Stimulated activated naive CD8-positive, alpha-beta T cell treated with anti-CD3 and anti-CD28 coated beads, Interleukin-15, amount 100 ng/mL, for 72 hours (primary cell): ENCODE results near the gene CEBPA.

ENCODE experiments used
- ATAC-seq: fragments of 150-1000 bp; cut with Tn5 transposase; 2 replicates; pipeline ENCODE4 v1.10.0; 2021; ENCODE audit warnings: mild to moderate bottlenecking, moderate library complexity
- DNase-seq, 2 donors: peaks; one replicate each; pipeline ENCODE4 v3.0.0; 2021 to 2022
- H3K27ac Mint-ChIP-seq, 2 donors: one replicate each; pipeline ENCODE4 v1.8.0; 2022; ENCODE audit warnings: mild to moderate bottlenecking in 2 of 2, mixed read lengths in 2 of 2, moderate library complexity in 2 of 2
- H3K27me3 Mint-ChIP-seq: one replicate; pipeline ENCODE4 v1.8.0; 2022; ENCODE audit warnings: mixed read lengths
- H3K4me1 Mint-ChIP-seq: one replicate; pipeline ENCODE4 v1.8.0; 2022; ENCODE audit warnings: mild to moderate bottlenecking, mixed read lengths
- H3K4me3 Mint-ChIP-seq, 2 donors: one replicate each; pipeline ENCODE4 v1.8.0; 2022; ENCODE audit warnings: mild to moderate bottlenecking in 2 of 2, mixed read lengths in 2 of 2, moderate library complexity in 1 of 2
- H3K9me3 Mint-ChIP-seq, 2 donors: one replicate each; pipeline ENCODE4 v1.8.0; 2022; ENCODE audit warnings: mixed read lengths in 2 of 2

The CEBPA gene

GRCh38 chr19:33310606-33311325, 8.4 kb upstream of the CEBPA start:
- DNase-seq (no peak), ATAC-seq (no peak)
- Mint-ChIP-seq H3K27me3 (peaks cover 38% of the 10 kb centered on the region), H3K9me3 (no peaks in the 10 kb centered on the region), H3K4me3 (no peak overlapping the region), H3K27ac (no peak overlapping the region), H3K4me1 (no peaks in the 10 kb centered on the region)

GRCh38 chr19:33309826-33310225, 7.5 kb upstream of the CEBPA start:
- H3K4me1 Mint-ChIP-seq = no peaks in the 10 kb centered on the region
- H3K4me3 Mint-ChIP-seq = no peak overlapping the region

GRCh38 chr19:33306853-33307792, 4.8 kb upstream of the CEBPA start:
- H3K4me1 Mint-ChIP-seq = peaks cover 6% of the 10 kb centered on the region
- ATAC-seq = no peak
- peaks cover 69% of the 10 kb centered on the region for H3K27me3 Mint-ChIP-seq
- peak overlapping the region in 1 of 2 donors; percentile 16 for H3K27ac Mint-ChIP-seq
- no peak overlapping the region for H3K4me3 Mint-ChIP-seq
- no peaks in the 10 kb centered on the region for H3K9me3 Mint-ChIP-seq
- DNase-seq = no peak

More at GRCh38 chr19:33309826-33310225, 7.5 kb upstream of the CEBPA start:
- ATAC-seq (no peak), DNase-seq (no peak)
- H3K27me3 Mint-ChIP-seq = peaks cover 48% of the 10 kb centered on the region
- H3K27ac Mint-ChIP-seq = no peak overlapping the region
- no peaks in the 10 kb centered on the region for H3K9me3 Mint-ChIP-seq

- DNase-seq = no peak
- Mint-ChIP-seq H3K9me3 (no peaks in the 10 kb centered on the region), H3K27me3 (peaks cover 73% of the 10 kb centered on the region), H3K4me1 (peaks cover 9% of the 10 kb centered on the region), H3K27ac (no peak overlapping the region), H3K4me3 (no peak overlapping the region)
- ATAC-seq = no peak
These were observed 3.9 kb upstream of the CEBPA start for GRCh38 chr19:33306191-33306590.

- Mint-ChIP-seq H3K4me1 (peaks cover 10% of the 10 kb centered on the region), H3K4me3 (no peak overlapping the region), H3K27ac (no peak overlapping the region), H3K27me3 (peaks cover 74% of the 10 kb centered on the region), H3K9me3 (no peaks in the 10 kb centered on the region)
- DNase-seq = no peak
- ATAC-seq = no peak
These were observed 2.7 kb upstream of the CEBPA start for GRCh38 chr19:33304760-33305647.

- ATAC-seq (no peak), DNase-seq (no peak)
- H3K4me3 Mint-ChIP-seq = no peak overlapping the region
- H3K9me3 Mint-ChIP-seq = no peaks in the 10 kb centered on the region
- H3K27me3 Mint-ChIP-seq = peaks cover 80% of the 10 kb centered on the region
- peaks cover 10% of the 10 kb centered on the region for H3K4me1 Mint-ChIP-seq
- H3K27ac Mint-ChIP-seq = no peak overlapping the region
These were observed 2.0 kb upstream of the CEBPA start for GRCh38 chr19:33304371-33304759.

GRCh38 chr19:33303791-33304345, 1.5 kb upstream of the CEBPA start:
- Mint-ChIP-seq H3K27me3 (peaks cover 83% of the 10 kb centered on the region), H3K27ac (no peak overlapping the region), H3K4me3 (peak overlapping the region; percentile 9 to 56), H3K9me3 (no peaks in the 10 kb centered on the region), H3K4me1 (peaks cover 10% of the 10 kb centered on the region)
- ATAC-seq (no peak), DNase-seq (no peak)

GRCh38 chr19:33302974-33303790, 848 bp upstream of the CEBPA start:
- Mint-ChIP-seq H3K4me1 (peaks cover 10% of the 10 kb centered on the region), H3K27me3 (peaks cover 84% of the 10 kb centered on the region), H3K4me3 (peak overlapping the region; percentile 78 to 82), H3K9me3 (no peaks in the 10 kb centered on the region), H3K27ac (no peak overlapping the region)
- ATAC-seq = peak; percentile 60
- DNase-seq = peak in 1 of 2 donors; percentile 38

GRCh38 chr19:33301900-33302174, 497 bp downstream of the CEBPA start:
- H3K27me3 Mint-ChIP-seq = peaks cover 87% of the 10 kb centered on the region
- peaks cover 10% of the 10 kb centered on the region for H3K4me1 Mint-ChIP-seq
- no peaks in the 10 kb centered on the region for H3K9me3 Mint-ChIP-seq
- ATAC-seq (no peak), DNase-seq (no peak)
- H3K27ac Mint-ChIP-seq = no peak overlapping the region
- H3K4me3 Mint-ChIP-seq = peak overlapping the region in 1 of 2 donors; percentile 46

GRCh38 chr19:33301144-33301899, 1.0 kb downstream of the CEBPA start:
- H3K27me3 Mint-ChIP-seq = peaks cover 89% of the 10 kb centered on the region
- peaks cover 10% of the 10 kb centered on the region for H3K4me1 Mint-ChIP-seq
- H3K27ac Mint-ChIP-seq = no peak overlapping the region
- ATAC-seq (no peak), DNase-seq (no peak)
- peak overlapping the region in 1 of 2 donors; percentile 72 for H3K4me3 Mint-ChIP-seq
- H3K9me3 Mint-ChIP-seq = no peaks in the 10 kb centered on the region

- H3K27ac Mint-ChIP-seq = no peak overlapping the region
- H3K4me1 Mint-ChIP-seq = peaks cover 10% of the 10 kb centered on the region
- H3K9me3 Mint-ChIP-seq = no peaks in the 10 kb centered on the region
- DNase-seq (no peak), ATAC-seq (no peak)
- no peak overlapping the region for H3K4me3 Mint-ChIP-seq
- H3K27me3 Mint-ChIP-seq = peaks cover 89% of the 10 kb centered on the region
These were observed 1.5 kb downstream of the CEBPA start for GRCh38 chr19:33300894-33301143.

GRCh38 chr19:33300009-33300893, 2.1 kb downstream of the CEBPA start:
- ATAC-seq (no peak), DNase-seq (no peak)
- Mint-ChIP-seq H3K27ac (no peak overlapping the region), H3K27me3 (peaks cover 89% of the 10 kb centered on the region), H3K4me3 (no peak overlapping the region), H3K4me1 (peaks cover 10% of the 10 kb centered on the region), H3K9me3 (no peaks in the 10 kb centered on the region)

GRCh38 chr19:33299051-33299688, 3.2 kb downstream of the CEBPA start:
- ATAC-seq = no peak
- Mint-ChIP-seq H3K9me3 (no peaks in the 10 kb centered on the region), H3K27me3 (peaks cover 85% of the 10 kb centered on the region), H3K4me1 (peaks cover 10% of the 10 kb centered on the region), H3K27ac (no peak overlapping the region), H3K4me3 (no peak overlapping the region)
- DNase-seq = no peak
